PC-9 (cell line): ENCODE results near the gene KCNA10. TPM values are rescaled to one million over a fixed set of nuclear protein-coding genes. Genes with fewer than 3 reads are reported as not detected.

Experiments used
- BruUV-seq: library from RNA; stranded (reverse); fragments of 400-500 nt; replicated peaks from 2 replicates; lab custom pipeline; 2021; lab: Mats Ljungman, UMichigan
- CTCF ChIA-PET: fragments of 300-600 bp; sonication (Branson Sonifier 250); formaldehyde crosslinking; loops from one replicate; lab custom pipeline; 2022; ENCODE audit warnings: antibody characterized with exemption; lab: Charles Lee
- POLR2A ChIA-PET: fragments of 300-600 bp; sonication (Branson Sonifier 250); formaldehyde crosslinking; loops from one replicate; lab custom pipeline; 2022; ENCODE audit warnings: antibody characterized with exemption; ENCODE audit not compliant: unreplicated experiment; lab: Charles Lee
- DNase-seq, 2 experiments: peaks; one replicate each; pipeline versions ENCODE4 v3.0.0 to v3.0.0-alpha.2; 2015 to 2022; ENCODE audit warnings: mixed read lengths in 1 of 2
- H2AFZ ChIP-seq: fragments of 200-600 bp; sonication (generic); 2 replicates; pipeline ENCODE4 v1.8.1; 2017; ENCODE audit warnings: antibody characterized with exemption
- H3F3A ChIP-seq: fragments of 200-600 bp; sonication (generic); 2 replicates; pipeline ENCODE4 v1.8.1; 2017; ENCODE audit warnings: antibody characterized with exemption, mild to moderate bottlenecking, low read depth; ENCODE audit not compliant: insufficient read depth
- H3K27ac ChIP-seq: fragments of 200-600 bp; sonication (generic); 2 replicates; pipeline ENCODE4 v1.6.1; 2016; ENCODE audit warnings: mixed run types
- H3K27me3 ChIP-seq: fragments of 200-600 bp; sonication (generic); 2 replicates; pipeline ENCODE4 v1.6.1; 2016; ENCODE audit warnings: low read depth, mixed run types; ENCODE audit not compliant: insufficient read depth
- H3K36me3 ChIP-seq: fragments of 200-600 bp; sonication (generic); 2 replicates; pipeline ENCODE4 v1.6.1; 2016; ENCODE audit warnings: low read depth, mixed run types
- H3K4me1 ChIP-seq: fragments of 200-600 bp; sonication (generic); replicated peaks from 2 replicates; pipeline ENCODE4 v1.6.1; 2016; ENCODE audit warnings: mixed run types; ENCODE audit not compliant: insufficient read depth
- H3K4me2 ChIP-seq: fragments of 200-600 bp; sonication (generic); 2 replicates; pipeline ENCODE4 v1.6.1; 2017; ENCODE audit warnings: mixed run types
- H3K4me3 ChIP-seq: fragments of 200-600 bp; sonication (generic); 2 replicates; pipeline ENCODE4 v1.6.1; 2016; ENCODE audit warnings: mixed run types
- H3K79me2 ChIP-seq: fragments of 200-600 bp; sonication (generic); 2 replicates; pipeline ENCODE4 v1.6.1; 2017; ENCODE audit warnings: low read depth, mixed run types
- H3K9me2 ChIP-seq: fragments of 200-600 bp; sonication (generic); 2 replicates; pipeline ENCODE4 v1.8.1; 2017; ENCODE audit warnings: mild to moderate bottlenecking; ENCODE audit not compliant: insufficient read depth
- H3K9me3 ChIP-seq: fragments of 200-600 bp; sonication (generic); 2 replicates; pipeline ENCODE4 v1.8.1; 2016; ENCODE audit warnings: low read depth; ENCODE audit not compliant: insufficient read depth
- H4K20me1 ChIP-seq: fragments of 200-600 bp; sonication (generic); 2 replicates; pipeline ENCODE4 v1.8.1; 2017; ENCODE audit not compliant: insufficient read depth
- EZH2 ChIP-seq: fragments of 200-600 bp; sonication (generic); IDR thresholded peaks from 2 replicates; pipeline ENCODE4 v1.8.0; 2017; ENCODE audit warnings: antibody characterized with exemption, low read depth
- intact Hi-C: fragments of 100-400 bp; cut with micrococcal nuclease; formaldehyde crosslinking; loops from one replicate; pipeline ENCODE4 v1.10.0; 2022; ENCODE audit not compliant: unreplicated experiment
- total RNA-seq: library from RNA; stranded (reverse); gene quantifications from 2 replicates; pipeline ENCODE4 v1.2.3, GENCODE V29; 2021
- TF ChIP-seq, protein P1 (sequence below): fragments of 200-600 bp; sonication (generic); conservative IDR thresholded peaks from 2 replicates; pipeline ENCODE4 v1.6.1; 2017; ENCODE audit warnings: mixed run types, antibody characterized with exemption, mild to moderate bottlenecking, moderate library complexity

Gene KCNA10
- total RNA-seq, 1 experiment from 2014 or later = not detected

DNA sequence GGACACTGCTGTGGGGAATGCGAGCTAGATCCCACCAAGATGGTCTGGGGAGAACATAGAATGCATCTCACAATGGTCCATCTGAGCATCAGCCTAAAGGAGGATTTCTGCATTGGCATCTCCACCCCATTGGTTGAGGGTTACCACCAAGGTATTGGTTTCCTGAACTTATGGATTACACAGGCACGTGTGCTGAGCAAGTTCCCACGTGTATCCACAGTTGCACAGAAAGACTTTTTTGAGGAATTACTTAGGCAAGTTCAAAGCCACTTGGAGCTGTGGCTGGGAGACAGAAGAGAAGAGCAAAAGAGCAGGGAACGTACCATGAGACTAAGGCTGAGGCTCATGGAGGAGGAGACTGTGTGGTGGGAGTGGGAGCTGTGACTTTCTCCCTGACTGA, 44.1 kb upstream of the KCNA10 start:
- no peak overlapping the region for H3K4me3 ChIP-seq
- no peak overlapping the region for H3K4me2 ChIP-seq
- H2AFZ ChIP-seq = no peak overlapping the region
- intact Hi-C loops = no loop called here
- H3F3A ChIP-seq = no peaks in the 10 kb centered on the region
- H3K27ac ChIP-seq = no peak overlapping the region
- no peak for DNase-seq
- H3K79me2 ChIP-seq = no peaks in the 10 kb centered on the region
- no peaks in the 10 kb centered on the region for H3K36me3 ChIP-seq
- no peak for TF ChIP-seq EZH2
- TF ChIP-seq, protein P1, sequence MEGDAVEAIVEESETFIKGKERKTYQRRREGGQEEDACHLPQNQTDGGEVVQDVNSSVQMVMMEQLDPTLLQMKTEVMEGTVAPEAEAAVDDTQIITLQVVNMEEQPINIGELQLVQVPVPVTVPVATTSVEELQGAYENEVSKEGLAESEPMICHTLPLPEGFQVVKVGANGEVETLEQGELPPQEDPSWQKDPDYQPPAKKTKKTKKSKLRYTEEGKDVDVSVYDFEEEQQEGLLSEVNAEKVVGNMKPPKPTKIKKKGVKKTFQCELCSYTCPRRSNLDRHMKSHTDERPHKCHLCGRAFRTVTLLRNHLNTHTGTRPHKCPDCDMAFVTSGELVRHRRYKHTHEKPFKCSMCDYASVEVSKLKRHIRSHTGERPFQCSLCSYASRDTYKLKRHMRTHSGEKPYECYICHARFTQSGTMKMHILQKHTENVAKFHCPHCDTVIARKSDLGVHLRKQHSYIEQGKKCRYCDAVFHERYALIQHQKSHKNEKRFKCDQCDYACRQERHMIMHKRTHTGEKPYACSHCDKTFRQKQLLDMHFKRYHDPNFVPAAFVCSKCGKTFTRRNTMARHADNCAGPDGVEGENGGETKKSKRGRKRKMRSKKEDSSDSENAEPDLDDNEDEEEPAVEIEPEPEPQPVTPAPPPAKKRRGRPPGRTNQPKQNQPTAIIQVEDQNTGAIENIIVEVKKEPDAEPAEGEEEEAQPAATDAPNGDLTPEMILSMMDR = no peak
- no peaks in the 10 kb centered on the region for H4K20me1 ChIP-seq
- BruUV-seq = no TSS peak
- H3K9me2 ChIP-seq = no peaks in the 10 kb centered on the region
- ChIA-PET POLR2A (no interaction called here), CTCF (no interaction called here)
- no peaks in the 10 kb centered on the region for H3K9me3 ChIP-seq
- peaks cover 97% of the 10 kb centered on the region for H3K27me3 ChIP-seq
- no peaks in the 10 kb centered on the region for H3K4me1 ChIP-seq

DNA sequence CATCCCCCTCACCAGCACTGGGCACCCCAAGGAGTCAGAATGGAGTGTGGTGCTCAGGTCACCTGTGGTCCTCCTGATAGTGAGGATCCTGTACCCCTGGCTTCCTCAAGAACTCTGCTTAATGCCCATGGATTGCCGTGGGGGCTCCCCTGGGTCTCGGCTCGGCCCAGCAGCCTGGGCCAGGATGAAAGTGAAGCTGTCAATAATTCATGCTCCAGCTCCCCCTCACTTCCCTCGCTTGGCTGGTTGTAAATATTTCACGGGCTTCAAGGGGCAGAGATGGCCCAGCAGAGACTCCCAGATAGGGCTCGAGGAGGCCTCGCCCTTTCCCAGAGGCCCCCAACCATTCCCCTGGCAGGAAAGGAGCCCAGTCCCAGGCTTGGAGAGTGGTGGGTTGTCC, 42.6 kb upstream of the KCNA10 start:
- Histone ChIP-seq H3K9me2 (no peaks in the 10 kb centered on the region), H3K9me3 (no peaks in the 10 kb centered on the region), H3K4me2 (no peak overlapping the region), H3K27me3 (peaks cover 97% of the 10 kb centered on the region), H4K20me1 (no peaks in the 10 kb centered on the region), H3K79me2 (no peaks in the 10 kb centered on the region), H3F3A (no peaks in the 10 kb centered on the region), H3K4me3 (no peak overlapping the region), H3K27ac (no peak overlapping the region), H3K36me3 (no peaks in the 10 kb centered on the region), H2AFZ (no peak overlapping the region), H3K4me1 (no peaks in the 10 kb centered on the region)
- ChIA-PET POLR2A (no interaction called here), CTCF (no interaction called here)
- no peak for DNase-seq
- intact Hi-C loops = no loop called here
- TF ChIP-seq, protein P1 = no peak
- TF ChIP-seq EZH2 = no peak
- BruUV-seq = no TSS peak

DNA sequence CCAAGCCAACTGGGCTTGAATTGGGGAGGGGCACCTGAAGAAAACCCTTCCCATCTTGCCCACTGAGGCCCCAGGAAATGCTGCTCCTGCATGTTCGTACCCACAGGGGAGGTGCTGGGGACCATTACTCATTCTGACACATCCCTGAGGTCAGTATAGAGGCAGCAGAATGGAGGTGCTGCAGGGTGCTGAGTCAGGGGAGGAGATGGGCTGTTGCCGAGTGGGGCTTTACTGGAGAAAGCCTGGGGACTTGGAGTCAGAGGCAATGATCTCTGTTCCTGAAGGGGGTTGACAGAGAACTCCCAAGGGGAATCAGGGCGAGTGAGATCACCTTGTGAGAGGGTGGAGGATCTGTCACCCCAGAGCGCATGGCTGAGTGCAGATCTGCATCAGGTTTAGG, 40.2 kb upstream of the KCNA10 start:
- no peak for DNase-seq
- no peak overlapping the region for H3K27ac ChIP-seq
- TF ChIP-seq, protein P1 = no peak
- no peak for TF ChIP-seq EZH2
- POLR2A ChIA-PET = no interaction called here
- no peaks in the 10 kb centered on the region for H3F3A ChIP-seq
- no peaks in the 10 kb centered on the region for H3K9me2 ChIP-seq
- H3K4me2 ChIP-seq = no peak overlapping the region
- H3K4me1 ChIP-seq = no peaks in the 10 kb centered on the region
- H3K79me2 ChIP-seq = no peaks in the 10 kb centered on the region
- H3K4me3 ChIP-seq = no peak overlapping the region
- H3K9me3 ChIP-seq = no peaks in the 10 kb centered on the region
- CTCF ChIA-PET = no interaction called here
- H3K27me3 ChIP-seq = peaks cover 92% of the 10 kb centered on the region
- no TSS peak for BruUV-seq
- no peaks in the 10 kb centered on the region for H3K36me3 ChIP-seq
- intact Hi-C loops = no loop called here
- H2AFZ ChIP-seq = no peak overlapping the region
- H4K20me1 ChIP-seq = no peaks in the 10 kb centered on the region
